OCI-LY1 (cell line): ENCODE results near the gene ALDH1L1.

Experiments used
- H2AFZ ChIP-seq: fragments of 200-600 bp; sonication (generic), shearing (Covaris generic); 2 replicates; pipeline ENCODE4 v1.6.0; 2014; ENCODE audit warnings: antibody characterized with exemption, mild to moderate bottlenecking, low read length
- H3F3A ChIP-seq: fragments of 200-600 bp; sonication (generic), shearing (Covaris generic); 2 replicates; pipeline ENCODE4 v1.6.0; 2014; ENCODE audit warnings: mild to moderate bottlenecking, antibody characterized with exemption, low read length, moderate library complexity; ENCODE audit not compliant: insufficient read depth
- H3K27ac ChIP-seq: fragments of 200-600 bp; sonication (generic); 2 replicates; pipeline ENCODE4 v1.5.1; 2014; ENCODE audit warnings: low read length, mixed run types, mild to moderate bottlenecking, low read depth; ENCODE audit not compliant: poor library complexity, severe bottlenecking
- H3K27me3 ChIP-seq: fragments of 200-600 bp; sonication (generic); 2 replicates; pipeline ENCODE4 v1.6.0; 2014; ENCODE audit warnings: antibody characterized with exemption, mild to moderate bottlenecking, low read length, moderate library complexity; ENCODE audit not compliant: insufficient read depth
- H3K36me3 ChIP-seq: fragments of 200-600 bp; sonication (generic); 2 replicates; pipeline ENCODE4 v1.6.1; 2014; ENCODE audit warnings: mild to moderate bottlenecking, antibody characterized with exemption, low read length, moderate library complexity, mixed read lengths; ENCODE audit not compliant: insufficient read depth
- H3K4me1 ChIP-seq: fragments of 200-600 bp; sonication (generic); 2 replicates; pipeline ENCODE4 v1.5.1; 2014; ENCODE audit warnings: mild to moderate bottlenecking, low read length, moderate library complexity; ENCODE audit not compliant: insufficient read depth, severe bottlenecking
- H3K4me2 ChIP-seq: fragments of 200-600 bp; sonication (generic), shearing (Covaris generic); 2 replicates; pipeline ENCODE4 v1.6.1; 2014; ENCODE audit warnings: low read length
- H3K4me3 ChIP-seq: fragments of 200-600 bp; sonication (generic); 2 replicates; pipeline ENCODE4 v1.5.1; 2014; ENCODE audit warnings: low read length, low read depth, mild to moderate bottlenecking, mixed read lengths; ENCODE audit not compliant: poor library complexity, severe bottlenecking
- H3K79me2 ChIP-seq: fragments of 200-600 bp; shearing (Covaris generic); 2 replicates; pipeline ENCODE4 v1.6.1; 2016; ENCODE audit warnings: mixed run types, low read length, mixed read lengths; ENCODE audit not compliant: insufficient read depth
- H3K9ac ChIP-seq: fragments of 200-600 bp; sonication (generic), shearing (Covaris generic); 2 replicates; pipeline ENCODE4 v1.6.1; 2014; ENCODE audit warnings: mild to moderate bottlenecking, low read length, mixed read lengths
- H3K9me2 ChIP-seq: fragments of 200-600 bp; sonication (generic), shearing (Covaris generic); 2 replicates; pipeline ENCODE4 v1.6.1; 2014; ENCODE audit warnings: low read depth, mild to moderate bottlenecking, low read length, mixed read lengths
- H3K9me3 ChIP-seq: fragments of 200-600 bp; shearing (Covaris generic); 2 replicates; pipeline ENCODE4 v1.6.1; 2014; ENCODE audit warnings: low read length, mixed read lengths
- H4K20me1 ChIP-seq: fragments of 200-600 bp; sonication (generic), shearing (Covaris generic); 2 replicates; pipeline ENCODE4 v1.6.0; 2016; ENCODE audit warnings: mild to moderate bottlenecking, low read length; ENCODE audit not compliant: insufficient read depth
- EZH2 ChIP-seq: fragments of 200-600 bp; sonication (generic), shearing (Covaris generic); IDR thresholded peaks from 2 replicates; pipeline ENCODE4 v1.8.0; 2017; ENCODE audit warnings: borderline replicate concordance, mixed run types, mild to moderate bottlenecking, antibody characterized with exemption, low read length, moderate library complexity, mixed read lengths
- TF ChIP-seq, protein P1 (sequence below): fragments of 200-600 bp; sonication (generic), shearing (Covaris generic); IDR thresholded peaks from 2 replicates; pipeline ENCODE4 v1.5.1; 2017; ENCODE audit warnings: mild to moderate bottlenecking, antibody characterized with exemption, low read length, moderate library complexity, mixed read lengths

The ALDH1L1 gene

DNA sequence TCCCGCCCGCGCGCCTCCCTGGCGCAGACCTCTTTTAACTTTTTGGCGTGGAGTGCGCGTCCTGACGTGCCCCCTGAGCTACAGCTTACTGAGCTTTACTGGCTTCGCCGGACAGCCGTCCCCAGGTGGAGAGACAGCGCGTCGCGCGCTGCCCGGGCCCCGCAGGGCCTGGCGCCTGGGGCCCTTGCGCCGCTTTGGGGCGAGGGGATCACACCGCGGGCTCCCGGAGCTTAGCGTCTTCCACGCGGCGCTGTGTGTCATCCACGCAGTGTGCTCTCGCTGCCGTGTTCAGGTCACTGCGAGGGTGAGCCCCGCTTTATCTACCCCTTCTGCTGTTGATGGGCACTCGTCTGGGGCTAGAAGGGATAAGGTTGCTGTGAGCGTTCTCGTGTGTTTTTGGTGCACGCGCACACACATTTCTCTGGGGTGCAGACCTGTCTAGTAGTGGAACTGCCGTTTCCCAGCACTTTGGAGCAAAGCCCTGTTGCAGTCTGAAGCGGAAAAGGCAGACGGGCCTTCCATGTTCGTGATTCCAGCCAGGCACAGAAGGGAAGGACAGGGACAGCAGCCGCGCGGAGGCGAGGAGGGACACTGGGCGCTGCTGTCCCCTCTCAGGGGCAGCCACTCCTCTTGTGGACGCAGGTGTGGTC is 33.1 kb upstream of the ALDH1L1 start:
- TF ChIP-seq, protein P1, sequence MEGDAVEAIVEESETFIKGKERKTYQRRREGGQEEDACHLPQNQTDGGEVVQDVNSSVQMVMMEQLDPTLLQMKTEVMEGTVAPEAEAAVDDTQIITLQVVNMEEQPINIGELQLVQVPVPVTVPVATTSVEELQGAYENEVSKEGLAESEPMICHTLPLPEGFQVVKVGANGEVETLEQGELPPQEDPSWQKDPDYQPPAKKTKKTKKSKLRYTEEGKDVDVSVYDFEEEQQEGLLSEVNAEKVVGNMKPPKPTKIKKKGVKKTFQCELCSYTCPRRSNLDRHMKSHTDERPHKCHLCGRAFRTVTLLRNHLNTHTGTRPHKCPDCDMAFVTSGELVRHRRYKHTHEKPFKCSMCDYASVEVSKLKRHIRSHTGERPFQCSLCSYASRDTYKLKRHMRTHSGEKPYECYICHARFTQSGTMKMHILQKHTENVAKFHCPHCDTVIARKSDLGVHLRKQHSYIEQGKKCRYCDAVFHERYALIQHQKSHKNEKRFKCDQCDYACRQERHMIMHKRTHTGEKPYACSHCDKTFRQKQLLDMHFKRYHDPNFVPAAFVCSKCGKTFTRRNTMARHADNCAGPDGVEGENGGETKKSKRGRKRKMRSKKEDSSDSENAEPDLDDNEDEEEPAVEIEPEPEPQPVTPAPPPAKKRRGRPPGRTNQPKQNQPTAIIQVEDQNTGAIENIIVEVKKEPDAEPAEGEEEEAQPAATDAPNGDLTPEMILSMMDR: no peak
- TF ChIP-seq EZH2: no peak
- Histone ChIP-seq H3K79me2 (no peaks in the 10 kb centered on the region), H3K9me2 (no peaks in the 10 kb centered on the region), H3F3A (no peaks in the 10 kb centered on the region), H3K4me1 (no peaks in the 10 kb centered on the region), H3K9me3 (no peaks in the 10 kb centered on the region), H3K27ac (no peak overlapping the region), H3K9ac (no peak overlapping the region), H2AFZ (no peak overlapping the region), H3K4me3 (no peak overlapping the region), H3K27me3 (no peaks in the 10 kb centered on the region), H4K20me1 (no peaks in the 10 kb centered on the region), H3K4me2 (no peak overlapping the region), H3K36me3 (no peaks in the 10 kb centered on the region)

DNA sequence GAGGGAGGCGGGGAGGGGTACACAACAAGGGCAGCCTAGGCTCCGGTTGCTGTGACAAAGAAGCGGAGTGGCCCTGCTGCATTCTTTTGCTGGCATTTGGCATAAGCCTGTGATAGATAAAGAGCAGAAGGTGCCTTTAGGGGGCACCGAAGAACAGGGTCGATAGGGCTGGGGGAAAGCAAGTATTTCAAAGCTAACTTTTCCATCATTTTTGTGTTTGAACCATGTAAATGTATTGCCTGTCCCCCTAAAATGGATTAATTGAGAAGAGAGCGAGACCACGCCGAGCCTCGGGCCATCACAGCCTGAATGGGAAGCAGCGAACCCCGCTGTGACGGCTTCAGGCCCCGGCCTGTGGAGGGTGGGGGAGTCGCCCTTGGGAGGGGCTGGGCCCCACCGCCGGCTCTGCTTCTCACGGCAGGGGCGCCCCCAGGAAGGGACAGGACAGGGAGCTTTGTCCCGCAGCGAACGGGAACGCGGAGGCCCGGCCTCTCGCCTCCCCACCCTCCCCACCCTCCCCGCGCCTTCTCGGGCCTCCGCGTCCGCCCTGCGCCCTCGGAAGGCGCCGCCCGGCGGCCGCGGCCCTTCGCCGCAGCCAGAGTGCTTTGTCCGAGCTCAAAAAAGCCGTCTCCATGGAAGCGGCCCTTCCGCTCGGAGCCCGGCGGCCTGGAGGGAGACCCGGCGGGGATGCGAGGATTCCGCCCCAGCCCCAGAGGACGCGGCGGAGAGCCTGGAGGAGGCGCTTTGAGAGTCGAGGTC is 32.4 kb upstream of the ALDH1L1 start:
- no peak overlapping the region for H3K9ac ChIP-seq
- no peaks in the 10 kb centered on the region for H4K20me1 ChIP-seq
- no peak overlapping the region for H2AFZ ChIP-seq
- H3K27ac ChIP-seq: no peak overlapping the region
- no peak overlapping the region for H3K4me3 ChIP-seq
- H3K9me3 ChIP-seq: no peaks in the 10 kb centered on the region
- H3K4me1 ChIP-seq: no peaks in the 10 kb centered on the region
- H3K79me2 ChIP-seq: no peaks in the 10 kb centered on the region
- H3K27me3 ChIP-seq: no peaks in the 10 kb centered on the region
- no peaks in the 10 kb centered on the region for H3K36me3 ChIP-seq
- H3F3A ChIP-seq: no peaks in the 10 kb centered on the region
- no peaks in the 10 kb centered on the region for H3K9me2 ChIP-seq
- TF ChIP-seq EZH2: no peak
- TF ChIP-seq, protein P1: no peak
- no peak overlapping the region for H3K4me2 ChIP-seq

DNA sequence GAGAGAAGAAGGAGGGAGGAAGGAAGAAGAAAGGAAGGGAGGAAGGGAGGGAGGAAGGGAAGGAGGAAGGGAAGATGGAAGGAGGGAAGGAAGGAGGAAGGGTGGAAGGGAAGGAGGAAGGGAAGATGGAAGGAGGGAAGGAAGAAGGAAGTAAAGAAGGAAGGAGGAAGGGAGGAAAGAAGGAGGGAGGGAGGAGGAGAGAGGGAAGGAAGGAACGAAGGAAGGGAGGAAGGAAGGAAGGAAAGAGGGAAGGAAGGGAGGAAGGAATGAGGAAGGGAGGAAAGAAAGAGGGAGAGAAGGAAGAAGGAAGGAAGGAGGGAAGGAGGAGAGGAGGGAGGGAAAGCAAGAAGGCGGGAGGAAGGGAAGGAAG is 31.8 kb upstream of the ALDH1L1 start:
- Histone ChIP-seq H4K20me1 (no peaks in the 10 kb centered on the region), H3K4me3 (no peak overlapping the region), H3F3A (no peaks in the 10 kb centered on the region), H3K9me3 (no peaks in the 10 kb centered on the region), H3K9me2 (no peaks in the 10 kb centered on the region), H3K9ac (no peak overlapping the region), H2AFZ (no peak overlapping the region), H3K4me2 (no peak overlapping the region), H3K27ac (no peak overlapping the region), H3K4me1 (no peaks in the 10 kb centered on the region), H3K36me3 (no peaks in the 10 kb centered on the region), H3K27me3 (no peaks in the 10 kb centered on the region), H3K79me2 (no peaks in the 10 kb centered on the region)
- TF ChIP-seq EZH2: no peak
- TF ChIP-seq, protein P1: no peak
